ENCODE data around the gene ZNF28.
A peak's percentile ranks its signal among the peaks of the same experiment; 100 is the strongest.
"Not testable (repeated sequence)": the region's sequence is repeated elsewhere in the genome, so short reads cannot be mapped to it uniquely, and the experiment has no call there.

ZNF28 gene

DNA sequence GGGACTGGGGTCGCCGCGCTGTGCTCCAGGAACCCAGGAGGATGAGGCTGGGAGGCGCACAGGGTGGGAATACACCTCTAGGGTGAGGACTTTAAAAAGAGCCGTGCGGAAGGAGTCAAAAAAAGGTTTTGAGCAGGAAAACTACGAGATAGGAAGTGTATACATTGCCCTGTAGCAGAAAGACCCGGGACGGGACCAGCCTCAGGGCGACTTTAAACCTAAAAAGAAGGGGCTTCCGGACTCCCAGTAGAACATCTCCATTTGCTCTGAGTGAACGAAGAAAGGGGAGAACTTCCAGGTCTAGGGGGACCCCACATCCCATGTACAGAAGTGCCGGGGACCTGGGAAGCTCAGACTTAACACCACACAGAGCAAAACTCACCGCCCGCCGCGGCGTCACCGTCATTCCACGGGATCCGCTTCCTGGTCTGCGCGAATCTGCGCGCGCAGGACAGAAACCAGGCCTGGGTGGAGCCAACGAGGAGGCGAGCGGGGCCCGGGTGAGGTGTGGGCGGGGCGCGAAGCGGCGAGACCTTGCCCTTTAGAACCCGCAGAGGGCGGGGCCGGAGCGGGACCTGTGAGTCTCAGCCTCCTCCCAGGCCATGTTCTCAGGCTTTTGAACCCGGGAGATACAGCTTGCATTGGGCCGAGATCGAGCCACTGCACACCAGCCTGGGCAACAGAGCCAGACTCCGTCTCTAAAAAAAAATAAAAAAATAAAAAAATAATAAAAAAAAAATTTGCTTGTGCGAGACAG is at the start of gene ZNF28:
ZNF28 (minus strand) TSS at position 430 of the 757 bp plus-strand sequence. CDS start 3,675 bp downstream, outside the sequence.
- peak in 54 of 58 donors; percentile 2 to 72 (median 42) for DNase-seq

DNA sequence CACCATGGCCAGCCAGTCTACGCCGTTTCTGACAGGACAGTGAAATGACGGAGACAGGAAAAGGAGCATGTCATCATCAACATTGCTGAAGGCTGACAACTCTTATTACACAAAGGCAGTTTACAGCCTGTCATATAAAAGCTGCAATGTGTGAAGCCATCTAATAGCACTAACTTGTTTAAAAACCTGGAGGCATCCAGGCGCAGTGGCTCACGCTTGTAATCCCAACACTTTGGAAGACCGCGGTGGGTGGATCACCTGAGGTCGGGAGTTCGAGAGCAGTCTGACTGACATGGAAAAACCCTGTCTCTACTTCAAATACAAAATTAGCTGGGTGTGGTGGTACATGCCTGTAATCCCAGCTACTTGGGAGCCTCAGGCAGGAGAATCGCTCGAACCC is 46.6 kb upstream of the ZNF28 start:
- not testable (repeated sequence) for DNase-seq

GRCh38 chr19:52857378-52858191 is 36.2 kb upstream of the ZNF28 start, which contains the start of gene ZNF468:
ZNF468 (minus strand) TSS chr19:52857619; CDS start chr19:52854272, 3,347 bp downstream.
- peak; percentile 16 to 86 (median 64) for DNase-seq

GRCh38 chr19:52856540-52857377 is 35.3 kb upstream of the ZNF28 start:
- peak in 4 of 58 donors; percentile 1 to 9 (median 2) for DNase-seq

GRCh38 chr19:52847352-52847751 is 25.9 kb upstream of the ZNF28 start:
- not testable (repeated sequence) for DNase-seq

DNA sequence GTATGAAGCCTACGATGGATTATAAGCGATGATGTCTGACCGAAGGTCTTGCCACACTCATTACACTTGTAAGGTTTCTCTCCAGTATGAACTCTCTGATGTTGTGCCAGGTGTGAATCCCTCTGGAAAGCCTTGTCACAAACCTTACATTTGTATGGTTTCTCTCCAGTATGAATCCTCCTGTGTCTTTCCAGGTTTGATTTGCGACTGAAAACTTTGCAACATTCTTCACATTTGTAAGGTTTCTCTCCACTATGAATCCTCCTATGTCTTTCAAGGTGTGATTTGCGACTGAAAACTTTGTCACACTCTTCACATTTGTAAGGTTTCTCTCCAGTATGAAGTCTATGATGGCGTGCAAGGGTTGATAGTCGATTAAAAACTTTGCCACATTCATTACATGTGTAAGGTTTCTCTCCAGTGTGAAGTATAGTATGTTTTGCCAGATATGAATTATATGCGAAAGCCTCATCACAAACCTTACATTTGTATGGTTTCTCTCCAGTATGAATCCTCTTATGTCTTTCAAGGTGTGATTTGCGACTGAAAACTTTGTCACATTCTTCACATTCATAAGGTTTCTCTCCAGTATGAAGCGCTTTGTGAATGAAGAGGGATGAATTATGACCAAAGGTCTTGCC is 19.5 kb upstream of the ZNF28 start:
- not testable (repeated sequence) for DNase-seq

- not testable (repeated sequence) for DNase-seq
Observed at GRCh38 chr19:52834289-52834688, 12.9 kb upstream of the ZNF28 start.

GRCh38 chr19:52833541-52833940 is 12.1 kb upstream of the ZNF28 start:
- not testable (repeated sequence) for DNase-seq

- DNase-seq: not testable (repeated sequence)
Observed at GRCh38 chr19:52829866-52830265, 8.4 kb upstream of the ZNF28 start.

DNA sequence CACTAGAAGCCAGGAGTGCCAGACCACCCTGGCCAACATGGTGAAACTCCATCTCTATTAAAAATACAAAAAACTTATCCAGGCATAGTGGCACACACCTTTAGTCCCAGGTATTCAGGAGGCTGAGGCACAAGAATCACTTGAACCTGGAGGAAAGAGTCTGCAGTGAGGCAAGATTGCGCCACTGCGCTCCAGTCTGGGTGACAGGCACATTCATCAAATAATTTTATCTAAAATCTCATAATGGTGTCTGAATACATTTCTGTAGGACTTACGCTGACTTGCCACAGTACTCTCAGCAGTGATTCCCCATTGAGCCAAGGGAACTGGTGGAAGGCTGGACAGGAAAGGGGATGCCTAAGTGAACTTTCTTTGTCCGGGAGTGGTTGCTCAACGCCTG is 4.3 kb upstream of the ZNF28 start:
- DNase-seq: no peak

GRCh38 chr19:52823676-52824075 is 2.2 kb upstream of the ZNF28 start:
- DNase-seq: no peak

GRCh38 chr19:52820472-52821203 is 795 bp downstream of the ZNF28 start:
- DNase-seq: peak in 15 of 58 donors; percentile 0 to 19 (median 6)

DNA sequence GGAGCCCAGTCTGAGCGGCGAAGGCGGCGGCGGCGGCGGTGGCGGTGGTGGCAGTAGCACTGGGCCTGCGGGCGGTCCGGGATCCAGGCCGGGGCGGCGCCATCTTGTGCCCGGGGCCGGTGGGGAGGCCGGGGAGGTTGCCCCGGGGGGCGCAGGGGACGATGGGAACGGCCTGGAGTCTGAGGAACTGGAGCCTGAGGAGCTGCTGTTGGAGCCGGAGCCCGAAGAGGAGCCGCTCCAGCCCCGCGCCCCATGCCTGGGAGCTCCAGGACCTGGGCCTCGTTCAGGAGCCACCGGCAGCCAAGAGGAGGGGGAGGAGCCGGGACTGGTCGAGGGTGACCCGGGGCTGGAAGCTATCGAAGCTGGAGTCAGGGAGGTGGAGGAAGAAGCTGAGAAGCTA is 11.6 kb downstream of the ZNF28 start:
- no peak for DNase-seq

DNA sequence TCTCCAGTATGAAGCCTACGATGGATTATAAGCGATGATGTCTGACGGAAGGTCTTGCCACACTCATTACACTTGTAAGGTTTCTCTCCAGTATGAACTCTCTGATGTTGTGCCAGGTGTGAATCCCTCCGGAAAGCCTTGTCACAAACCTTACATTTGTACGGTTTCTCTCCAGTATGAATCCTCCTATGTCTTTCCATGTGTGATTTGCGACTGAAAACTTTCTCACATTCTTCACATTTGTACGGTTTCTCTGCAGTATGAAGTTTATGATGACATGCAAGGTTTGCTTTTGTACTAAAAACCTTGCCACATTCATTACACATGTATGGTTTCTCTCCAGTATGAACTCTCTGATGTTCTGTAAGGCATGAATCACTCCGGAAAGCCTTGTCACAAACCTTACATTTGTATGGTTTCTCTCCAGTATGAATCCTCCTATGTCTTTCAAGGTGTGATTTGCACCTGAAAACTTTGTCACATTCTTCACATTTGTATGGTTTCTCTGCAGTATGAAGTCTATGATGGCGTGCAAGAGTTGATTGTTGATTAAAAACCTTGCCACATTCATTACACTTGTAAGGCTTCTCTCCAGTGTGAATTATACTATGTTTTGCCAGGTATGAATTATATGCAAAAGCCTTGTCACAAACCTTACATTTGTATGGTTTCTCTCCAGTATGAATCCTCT is 21.3 kb downstream of the ZNF28 start:
- DNase-seq: not testable (repeated sequence)

GRCh38 chr19:52789440-52789839 is 32.0 kb downstream of the ZNF28 start:
- DNase-seq: no peak

DNA sequence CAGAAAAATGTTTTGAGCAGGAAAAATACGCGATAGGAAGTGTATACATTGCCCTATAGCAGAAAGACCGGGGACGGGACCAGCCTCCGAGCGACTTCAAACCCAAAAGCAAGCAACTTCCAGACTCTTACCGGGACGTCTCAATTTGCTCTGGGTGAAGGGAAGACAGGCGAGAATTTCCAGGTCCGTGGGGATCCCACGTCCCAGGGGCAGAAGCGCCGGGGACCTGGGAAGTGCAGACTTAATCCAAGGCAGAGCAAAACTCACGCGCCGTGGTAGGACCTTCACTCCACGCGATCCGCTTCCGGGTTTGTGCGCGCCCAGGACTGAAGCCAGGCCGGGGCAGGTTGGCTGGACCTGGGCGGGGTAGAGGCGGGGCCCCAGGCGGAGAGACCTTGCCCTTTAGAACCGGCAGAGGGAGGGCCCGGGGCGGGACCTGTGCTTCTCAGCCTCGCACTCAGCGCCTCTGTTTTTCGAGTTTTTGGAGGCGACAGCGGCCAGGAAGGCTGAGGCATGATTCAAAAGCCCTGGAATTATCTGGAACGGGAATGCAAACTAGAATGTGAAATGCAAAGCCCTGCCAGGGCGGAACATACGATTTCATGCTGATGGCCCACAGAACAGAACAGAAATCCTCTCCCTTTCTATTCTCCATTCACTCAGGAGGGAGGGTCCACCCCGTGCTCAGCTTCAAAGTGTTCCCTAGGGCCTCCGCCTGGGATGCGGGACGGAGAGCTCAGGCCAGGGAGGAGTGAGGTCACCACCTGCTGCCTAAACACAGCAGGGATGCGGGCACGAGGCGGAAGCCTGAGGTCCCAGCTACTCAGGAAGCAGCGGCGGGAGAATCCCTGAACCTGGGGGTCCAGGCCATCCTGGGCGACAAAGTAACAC is 34.7 kb downstream of the ZNF28 start, which contains the start of gene ZNF600:
ZNF600 (minus strand) TSS at position 328 of the 891 bp plus-strand sequence. CDS start 7,903 bp downstream, outside the sequence.
- peak in 37 of 58 donors; percentile 0 to 45 (median 8) for DNase-seq

GRCh38 chr19:52786078-52786463 is 35.4 kb downstream of the ZNF28 start:
- DNase-seq: no peak

DNA sequence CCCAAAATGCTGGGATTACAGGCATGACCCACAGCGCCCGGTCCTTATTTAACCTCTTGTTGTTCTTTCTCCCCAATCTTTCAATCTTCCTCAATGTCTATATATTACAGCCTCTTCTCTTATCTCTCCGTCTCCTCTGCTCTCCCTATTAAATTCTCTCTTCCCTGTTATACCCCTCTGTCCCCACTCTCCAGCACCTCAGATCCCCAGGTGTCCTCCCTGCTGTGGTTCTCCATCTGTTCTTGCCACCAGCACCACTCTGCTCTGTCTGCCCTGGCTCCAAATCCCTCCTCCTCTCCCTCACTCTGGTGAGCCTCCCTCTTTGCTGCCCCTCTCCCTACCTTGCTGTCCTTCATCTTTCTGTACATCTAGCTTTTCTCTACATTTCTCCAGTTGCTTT is 35.9 kb downstream of the ZNF28 start:
- DNase-seq: no peak
